Stimulated activated CD8-positive, alpha-beta memory T cell treated with anti-CD3 and anti-CD28 coated beads, Interleukin-7, amount 100 ng/mL, for 4 hours (primary cell): ENCODE measurements around the gene NCR3LG1.
"Not testable (repeated sequence)": the region's sequence is repeated elsewhere in the genome, so short reads cannot be mapped to it uniquely, and the experiment has no call there.

Experiments
- DNase-seq, 2 donors: peaks; one replicate each; pipeline ENCODE4 v3.0.0-alpha.2; 2020; ENCODE audit warnings: low read depth in 2 of 2

The NCR3LG1 gene

GRCh38 chr11:17411418-17411817 lies 59.8 kb downstream of the NCR3LG1 start:
- no peak for DNase-seq

GRCh38 chr11:17412488-17413180 lies 61.0 kb downstream of the NCR3LG1 start:
- DNase-seq: no peak

GRCh38 chr11:17413414-17414316 lies 62.1 kb downstream of the NCR3LG1 start:
- no peak for DNase-seq

- DNase-seq: no peak
Observed at GRCh38 chr11:17414317-17414737, 62.7 kb downstream of the NCR3LG1 start.

- no peak for DNase-seq
Observed at GRCh38 chr11:17414992-17415391, 63.4 kb downstream of the NCR3LG1 start.

- DNase-seq: no peak
Observed at GRCh38 chr11:17415523-17416104, 64.0 kb downstream of the NCR3LG1 start.

GRCh38 chr11:17416492-17416891 lies 64.9 kb downstream of the NCR3LG1 start:
- DNase-seq: no peak

- DNase-seq: no peak
Observed at GRCh38 chr11:17418444-17419081, 67.0 kb downstream of the NCR3LG1 start.

GRCh38 chr11:17421781-17422180 lies 70.2 kb downstream of the NCR3LG1 start:
- DNase-seq: no peak

GRCh38 chr11:17423533-17424310 lies 72.1 kb downstream of the NCR3LG1 start:
- no peak for DNase-seq

- DNase-seq: not testable (repeated sequence)
Observed at GRCh38 chr11:17426233-17426632, 74.6 kb downstream of the NCR3LG1 start.
